Endothelial cell of umbilical vein (primary cell): ENCODE data around the gene ANKRD44. TPM values are rescaled to one million over a fixed set of nuclear protein-coding genes. Genes with fewer than 3 reads are reported as not detected.

ENCODE experiments used
- BruUV-seq: library from RNA; stranded (reverse); fragments of 400-500 nt; replicated peaks from 2 replicates; lab custom pipeline; 2021; lab: Mats Ljungman, UMichigan
- CTCF ChIA-PET: fragments of 300-600, 350-600 bp; sonication (Branson Sonifier 250); formaldehyde crosslinking; loops from one replicate; lab custom pipeline; 2021; ENCODE audit warnings: antibody characterized with exemption, inconsistent platforms; lab: Charles Lee
- POLR2A ChIA-PET: fragments of 300-600, 350-600 bp; sonication (Branson Sonifier 250); formaldehyde crosslinking; loops from one replicate; lab custom pipeline; 2021; ENCODE audit warnings: antibody characterized with exemption, inconsistent platforms; lab: Charles Lee
- DNase-seq: peaks from one replicate; pipeline ENCODE4 v3.0.0-alpha.2; 2011; ENCODE audit warnings: low read depth, low spot score
- FAIRE-seq: peaks from 2 replicates; lab custom pipeline; 2011; peaks lifted over from hg19 to GRCh38; lab: Jason Lieb, UNC
- H2AFZ ChIP-seq: 2 replicates; pipeline ENCODE4 v1.6.0; 2012; ENCODE audit warnings: low read depth, low read length, control low read depth, inconsistent platforms
- H3K27ac ChIP-seq: 2 replicates; pipeline ENCODE4 v1.5.1; 2011; ENCODE audit warnings: low read depth, mild to moderate bottlenecking, control low read depth, low read length, moderate library complexity; ENCODE audit not compliant: insufficient read depth
- H3K27me3 ChIP-seq, 2 experiments: 2 replicates each; pipeline versions ENCODE4 v1.6.0 to v1.6.1; 2011; ENCODE audit warnings: low read length in 2 of 2, mixed read lengths in 1 of 2; ENCODE audit not compliant: control insufficient read depth in 2 of 2, insufficient read depth in 2 of 2
- H3K36me3 ChIP-seq, 2 experiments: 2 replicates in 1 of 2; 3 replicates in 1 of 2; pipeline ENCODE4 v1.5.1; 2011; ENCODE audit warnings: low read length in 2 of 2, mild to moderate bottlenecking in 1 of 2, moderate library complexity in 1 of 2; ENCODE audit not compliant: control insufficient read depth in 2 of 2, insufficient read depth in 2 of 2; ENCODE audit errors: extremely low read depth in 1 of 2
- H3K4me1 ChIP-seq: 3 replicates; pipeline ENCODE4 v1.5.1; 2011; ENCODE audit warnings: mild to moderate bottlenecking, low read length; ENCODE audit not compliant: control insufficient read depth, insufficient read depth; ENCODE audit errors: extremely low read depth
- H3K4me2 ChIP-seq: 2 replicates; pipeline ENCODE4 v1.6.1; 2011; ENCODE audit warnings: low read length, control low read depth, mixed read lengths; ENCODE audit not compliant: insufficient read depth
- H3K4me3 ChIP-seq, 3 experiments: fragments of 200-600 bp in 1 of 3; sonication (generic), shearing (Covaris generic) in 1 of 3; replicated peaks in 1 of 3; 2 replicates each; pipeline ENCODE4 v1.5.1; 2011 to 2016; ENCODE audit warnings: control low read depth in 3 of 3, low read length in 3 of 3, mild to moderate bottlenecking in 2 of 3, inconsistent platforms in 1 of 3, low read depth in 1 of 3, moderate library complexity in 1 of 3; ENCODE audit not compliant: insufficient read depth in 1 of 3
- H3K79me2 ChIP-seq: 2 replicates; pipeline ENCODE4 v1.6.0; 2012; ENCODE audit warnings: low read length, inconsistent platforms; ENCODE audit not compliant: control insufficient read depth, insufficient read depth
- H3K9ac ChIP-seq: replicated peaks from 2 replicates; pipeline ENCODE3; 2011; ENCODE audit warnings: low read length, control low read depth; ENCODE audit not compliant: insufficient read depth; ENCODE audit errors: extremely low read depth
- H3K9me1 ChIP-seq: replicated peaks from 3 replicates; pipeline ENCODE4 v1.6.0; 2011; ENCODE audit warnings: mild to moderate bottlenecking, low read length; ENCODE audit not compliant: control insufficient read depth, insufficient read depth; ENCODE audit errors: extremely low read depth
- H3K9me3 ChIP-seq: replicated peaks from 2 replicates; pipeline ENCODE4 v1.5.1; 2012; ENCODE audit warnings: low read length, inconsistent platforms; ENCODE audit not compliant: control insufficient read depth, insufficient read depth
- H4K20me1 ChIP-seq: replicated peaks from 2 replicates; pipeline ENCODE3; 2011; ENCODE audit warnings: mild to moderate bottlenecking, low read length; ENCODE audit not compliant: control insufficient read depth, insufficient read depth; ENCODE audit errors: extremely low read depth
- CTCF ChIP-seq, 2 donors: IDR thresholded peaks; 1 replicate in 1 of 2; 2 replicates in 1 of 2; pipeline ENCODE4 v1.5.1; 2011; ENCODE audit warnings: low read length in 2 of 2, mild to moderate bottlenecking in 2 of 2, moderate library complexity in 2 of 2, control low read depth in 1 of 2, inconsistent platforms in 1 of 2, low read depth in 1 of 2; ENCODE audit not compliant: insufficient read depth in 1 of 2; ENCODE audit errors: extremely low read depth in 1 of 2
- EZH2 ChIP-seq: IDR thresholded peaks from 2 replicates; pipeline ENCODE4 v1.6.1; 2012; ENCODE audit warnings: borderline replicate concordance, low read depth, mild to moderate bottlenecking, moderate library complexity, low read length, inconsistent platforms; ENCODE audit not compliant: severe bottlenecking
- FOS ChIP-seq: IDR thresholded peaks from 2 replicates; pipeline ENCODE4 v1.6.1; 2011; ENCODE audit warnings: mild to moderate bottlenecking, low read length, moderate library complexity, borderline replicate concordance; ENCODE audit not compliant: insufficient read depth
- GATA2 ChIP-seq: IDR thresholded peaks from 2 replicates; pipeline ENCODE4 v1.7.0; 2011; ENCODE audit warnings: low read depth, mild to moderate bottlenecking, moderate library complexity, mixed read lengths, low read length; ENCODE audit not compliant: insufficient read length, insufficient read depth
- JUN ChIP-seq: IDR thresholded peaks from 2 replicates; pipeline ENCODE4 v1.6.1; 2011; ENCODE audit warnings: borderline replicate concordance, low read depth; ENCODE audit not compliant: insufficient read length, insufficient read depth
- MAX ChIP-seq: IDR thresholded peaks from 2 replicates; pipeline ENCODE4 v1.6.1; 2011; ENCODE audit not compliant: insufficient read depth, insufficient read length
- MYC ChIP-seq: IDR thresholded peaks from one replicate; pipeline ENCODE4 v1.6.1; 2011; ENCODE audit warnings: mild to moderate bottlenecking, low read depth, low read length
- POLR2A ChIP-seq: IDR thresholded peaks from 2 replicates; pipeline ENCODE4 v1.6.1; 2012; ENCODE audit warnings: low read depth, mild to moderate bottlenecking, control low read depth, low read length
- POLR2AphosphoS5 ChIP-seq: IDR thresholded peaks from 2 replicates; pipeline ENCODE4 v1.6.1; 2012; ENCODE audit warnings: low read depth, mild to moderate bottlenecking, control low read depth, low read length, moderate library complexity; ENCODE audit not compliant: insufficient read depth
- dilution Hi-C: fragments of 300-500 bp; cut with MboI; formaldehyde crosslinking; loops from one replicate; pipeline ENCODE4 v1.15.0; 2019; ENCODE audit warnings: low sequenced_read_pairs; ENCODE audit not compliant: extremely low pct_ligation_motif_present
- intact Hi-C: fragments of 100-400 bp; cut with micrococcal nuclease; formaldehyde crosslinking; loops from one replicate; pipeline ENCODE4 v1.10.0; 2022
- polyA plus RNA-seq, 4 experiments: library from polyadenylated mRNA; depleted of rRNA in 3 of 4; stranded (reverse) in 3 of 4; unstranded in 1 of 4; fragments of >200 nt; gene quantifications; 2 replicates each; pipeline versions ENCODE4 v1.2.1 to v1.2.3, GENCODE V29; 2011 to 2012; ENCODE audit warnings: missing spikeins in 1 of 4
- total RNA-seq: library from RNA; stranded (reverse); gene quantifications from 2 replicates; pipeline ENCODE4 v1.2.3, GENCODE V29; 2021

ANKRD44 gene
- total and polyA plus RNA-seq, 2 donors (not counting 3 experiments of a cell fraction or from before 2014, with no cell fraction given), result 3.4 to 6.1 TPM

GRCh38 chr2:197259470-197259999, 51.0 kb downstream of the ANKRD44 start:
- dilution Hi-C loops, result no loop called here
- H3K9me3 ChIP-seq, result no peaks in the 10 kb centered on the region
- H3K4me1 ChIP-seq, result peaks cover 5% of the 10 kb centered on the region
- H2AFZ ChIP-seq, result no peak overlapping the region
- no peaks in the 10 kb centered on the region for H4K20me1 ChIP-seq
- no peaks in the 10 kb centered on the region for H3K9me1 ChIP-seq
- CTCF ChIA-PET, result no interaction called here
- POLR2A ChIA-PET, result no interaction called here
- intact Hi-C loops, result no loop called here
- H3K27ac ChIP-seq, result no peak overlapping the region
- H3K9ac ChIP-seq, result no peak overlapping the region
- BruUV-seq, result no TSS peak
- no peak overlapping the region for H3K4me2 ChIP-seq
- H3K36me3 ChIP-seq, result no peaks in the 10 kb centered on the region
- H3K79me2 ChIP-seq, result no peaks in the 10 kb centered on the region
- DNase-seq (no peak), FAIRE-seq (no peak)
- no peak for TF ChIP-seq POLR2AphosphoS5
- no peak for TF ChIP-seq JUN
- no peak for TF ChIP-seq EZH2
- TF ChIP-seq MAX, result no peak
- no peak for TF ChIP-seq MYC
- TF ChIP-seq CTCF (IDR thresholded peaks at IDR 0.05; ENCODE audit: extremely low read depth in 1 of 2, insufficient read depth in 1 of 2, low read depth in 1 of 2, low read length in 2 of 2), result no peak
- TF ChIP-seq POLR2A, result no peak
- TF ChIP-seq GATA2, result no peak
- no peak for TF ChIP-seq FOS
- no peaks in the 10 kb centered on the region for H3K27me3 ChIP-seq
- no peak overlapping the region for H3K4me3 ChIP-seq
